Parathyroid adenoma (tissue), 2 donors: ENCODE results near the gene CXCR6.
"Not testable (repeated sequence)": the region's sequence is repeated elsewhere in the genome, so short reads cannot be mapped to it uniquely, and the experiment has no call there.

Source experiments
- H2AFZ ChIP-seq: fragments of 300-600 bp; sonication (generic); one replicate; pipeline ENCODE4 v1.7.0; 2017; ENCODE audit warnings: antibody characterized with exemption, mild to moderate bottlenecking
- H3K27ac ChIP-seq: fragments of 300-600 bp; sonication (generic); one replicate; pipeline ENCODE4 v1.7.0; 2017
- H3K27me3 ChIP-seq: fragments of 300-600 bp; sonication (generic); one replicate; pipeline ENCODE4 v1.7.0; 2017; ENCODE audit warnings: low read length; ENCODE audit not compliant: control insufficient read depth, insufficient read depth
- H3K36me3 ChIP-seq: fragments of 300-600 bp; sonication (generic); one replicate; pipeline ENCODE4 v1.7.0; 2017; ENCODE audit warnings: low read length; ENCODE audit not compliant: control insufficient read depth, insufficient read depth
- H3K4me1 ChIP-seq: fragments of 300-600 bp; sonication (generic); one replicate; pipeline ENCODE4 v1.7.0; 2017; ENCODE audit warnings: control low read depth
- H3K4me2 ChIP-seq: fragments of 300-600 bp; sonication (generic); one replicate; pipeline ENCODE4 v1.7.0; 2017; ENCODE audit warnings: low read length
- H3K4me3 ChIP-seq: fragments of 300-600 bp; sonication (generic); one replicate; pipeline ENCODE4 v1.7.0; 2017; ENCODE audit warnings: low read depth, low read length
- H3K79me2 ChIP-seq: fragments of 300-600 bp; sonication (generic); one replicate; pipeline ENCODE4 v1.7.0; 2017; ENCODE audit warnings: control low read depth
- H3K9ac ChIP-seq: fragments of 300-600 bp; sonication (generic); one replicate; pipeline ENCODE4 v1.7.0; 2017; ENCODE audit warnings: mild to moderate bottlenecking
- H3K9me3 ChIP-seq: fragments of 300-600 bp; sonication (generic); one replicate; pipeline ENCODE4 v1.7.0; 2017; ENCODE audit warnings: low read length; ENCODE audit not compliant: control insufficient read depth
- CTCF ChIP-seq: fragments of 300-600 bp; sonication (generic); IDR thresholded peaks from one replicate; pipeline ENCODE4 v1.7.0; 2017; ENCODE audit warnings: antibody characterized with exemption, mild to moderate bottlenecking
- donor health status: primary hyperparathyroidism.

Gene CXCR6

GRCh38 chr3:45992821-45993221 is 49.6 kb downstream of the CXCR6 start:
- no peak overlapping the region for H2AFZ ChIP-seq
- H3K9ac ChIP-seq = no peak overlapping the region
- H3K36me3 ChIP-seq = no peaks in the 10 kb centered on the region
- no peaks in the 10 kb centered on the region for H3K27me3 ChIP-seq
- H3K79me2 ChIP-seq = no peaks in the 10 kb centered on the region
- no peak overlapping the region for H3K4me2 ChIP-seq
- no peaks in the 10 kb centered on the region for H3K9me3 ChIP-seq
- no peak for TF ChIP-seq CTCF
- H3K4me1 ChIP-seq = peaks cover 11% of the 10 kb centered on the region
- no peak overlapping the region for H3K27ac ChIP-seq
- no peak overlapping the region for H3K4me3 ChIP-seq

GRCh38 chr3:45993421-45994027 is 50.3 kb downstream of the CXCR6 start:
- H3K27me3 ChIP-seq = no peaks in the 10 kb centered on the region
- no peak overlapping the region for H3K27ac ChIP-seq
- no peak for TF ChIP-seq CTCF
- H3K4me1 ChIP-seq = peaks cover 7% of the 10 kb centered on the region
- no peak overlapping the region for H3K4me3 ChIP-seq
- no peaks in the 10 kb centered on the region for H3K9me3 ChIP-seq
- H3K9ac ChIP-seq = no peak overlapping the region
- H2AFZ ChIP-seq = no peak overlapping the region
- no peaks in the 10 kb centered on the region for H3K79me2 ChIP-seq
- H3K36me3 ChIP-seq = no peaks in the 10 kb centered on the region
- H3K4me2 ChIP-seq = no peak overlapping the region

GRCh38 chr3:45994419-45995235 is 51.4 kb downstream of the CXCR6 start:
- Histone ChIP-seq H3K79me2 (no peaks in the 10 kb centered on the region), H3K27ac (peak overlapping the region; percentile 38), H3K9me3 (no peaks in the 10 kb centered on the region), H3K27me3 (no peaks in the 10 kb centered on the region), H3K36me3 (no peaks in the 10 kb centered on the region), H3K4me2 (peak overlapping the region; percentile 94), H3K4me1 (peaks cover 7% of the 10 kb centered on the region), H2AFZ (peak overlapping the region; percentile 96), H3K4me3 (peak overlapping the region; percentile 94), H3K9ac (no peak overlapping the region)
- no peak for TF ChIP-seq CTCF

GRCh38 chr3:45995236-45996192 is 52.2 kb downstream of the CXCR6 start, which contains the start of gene FYCO1:
TSS of gene FYCO1 (minus strand) at chr3:45995824. CDS start at chr3:45984910, 10,914 bp downstream.
- H3K27me3 ChIP-seq = no peaks in the 10 kb centered on the region
- H2AFZ ChIP-seq = peak within 1 kb of the TSS; percentile 96
- H3K9me3 ChIP-seq = no peaks in the 10 kb centered on the region
- no peaks in the 10 kb centered on the region for H3K79me2 ChIP-seq
- H3K36me3 ChIP-seq = no peaks in the 10 kb centered on the region
- H3K9ac ChIP-seq = no peak within 1 kb of the TSS
- H3K4me2 ChIP-seq = peak within 1 kb of the TSS; percentile 94
- no peak for TF ChIP-seq CTCF
- H3K4me3 ChIP-seq = peak within 1 kb of the TSS; percentile 94
- peak within 1 kb of the TSS; percentile 38 for H3K27ac ChIP-seq
- peaks cover 7% of the 10 kb centered on the region for H3K4me1 ChIP-seq

GRCh38 chr3:45997499-45997898 is 54.2 kb downstream of the CXCR6 start:
- H3K36me3 ChIP-seq, H3K4me2 ChIP-seq, H2AFZ ChIP-seq, H3K79me2 ChIP-seq, H3K9me3 ChIP-seq, H3K9ac ChIP-seq, H3K4me3 ChIP-seq, H3K27ac ChIP-seq, H3K4me1 ChIP-seq, H3K27me3 ChIP-seq: not testable (repeated sequence)
